ENCODE results near the gene MDK. TPM values are rescaled to one million over a fixed set of nuclear protein-coding genes. Genes with fewer than 3 reads are reported as not detected.

Gene MDK
- total and polyA plus RNA-seq, 2 of the 13 experiments (the other 11 are each of a cell fraction or from before 2014, with no cell fraction given): 312 to 407 TPM

- no peak for TF ChIP-seq THYN1 (CRISPR knock-in tag; IDR thresholded peaks at IDR 0.05; ENCODE audit: borderline replicate concordance, low read depth)
- peak; percentile 96 for TF ChIP-seq ZFP41 (CRISPR knock-in tag; IDR thresholded peaks at IDR 0.05; ENCODE audit: borderline replicate concordance)
- peak; percentile 99 for TF ChIP-seq EEA1 (CRISPR knock-in tag; IDR thresholded peaks at IDR 0.05; ENCODE audit: borderline replicate concordance)
- TF ChIP-seq ZNF10 (CRISPR knock-in tag; IDR thresholded peaks at IDR 0.05; ENCODE audit: borderline replicate concordance, low read depth): no peak
- peak; percentile 99 for TF ChIP-seq ZNF230 (CRISPR knock-in tag; IDR thresholded peaks at IDR 0.05)
- peak; percentile 96 for TF ChIP-seq ZNF264 (CRISPR knock-in tag; IDR thresholded peaks at IDR 0.05)
- peak; percentile 91; the same call in 1 of the 2 replicates for TF ChIP-seq CSRNP1 (CRISPR knock-in tag; IDR thresholded peaks at IDR 0.05)
- peak; percentile 96; the same call in 2 of the 3 replicates for TF ChIP-seq MXI1 (IDR thresholded peaks at IDR 0.05; ENCODE audit: borderline replicate concordance, low read depth, low read length)
- TF ChIP-seq ATM (IDR thresholded peaks at IDR 0.05; ENCODE audit: borderline replicate concordance): no peak
- peak; percentile 95; the same call in 1 of the 2 replicates for TF ChIP-seq ZIK1 (CRISPR knock-in tag; IDR thresholded peaks at IDR 0.05; ENCODE audit: borderline replicate concordance, low read depth)
- TF ChIP-seq ZBTB4 (CRISPR knock-in tag; IDR thresholded peaks at IDR 0.05; ENCODE audit: borderline replicate concordance): peak; percentile 92; the same call in 1 of the 2 replicates
- TF ChIP-seq SIN3B (IDR thresholded peaks at IDR 0.05; ENCODE audit: low read length): no peak
- no peak for TF ChIP-seq ZNF432 (CRISPR knock-in tag; IDR thresholded peaks at IDR 0.05; ENCODE audit: borderline replicate concordance)
- TF ChIP-seq E2F1 (CRISPR knock-in tag; IDR thresholded peaks at IDR 0.05): peak; percentile 91
- peak; percentile 72; the same call in 1 of the 2 replicates for TF ChIP-seq SMYD3 (CRISPR knock-in tag; IDR thresholded peaks at IDR 0.05)
- TF ChIP-seq ZNF20 (CRISPR knock-in tag; IDR thresholded peaks at IDR 0.05): 0 out of 2 replicates have a peak, but pooled peaks have one; percentile 61
- no peak for TF ChIP-seq POLR2AphosphoS5 (IDR thresholded peaks at IDR 0.05; ENCODE audit: low read depth, low read length)
- TF ChIP-seq HBP1 (CRISPR knock-in tag; IDR thresholded peaks at IDR 0.05; ENCODE audit: low read depth): peak; percentile 93
- 0 out of 2 replicates have a peak, but pooled peaks have one; percentile 61 for TF ChIP-seq KAT7 (CRISPR knock-in tag; IDR thresholded peaks at IDR 0.05; ENCODE audit: borderline replicate concordance)
- TF ChIP-seq NR2F1 (CRISPR knock-in tag; IDR thresholded peaks at IDR 0.05): peak in 1 of 2 experiments; percentile 35; a peak in 1 of 4 replicates
Observed at GRCh38 chr11:46392421-46393230, 11.2 kb downstream of the MDK start (continued).

All from HepG2 (cell line).